Measurements from ENCODE around the gene FUZ.
"Not testable (repeated sequence)": the region's sequence is repeated elsewhere in the genome, so short reads cannot be mapped to it uniquely, and the experiment has no call there.

Gene FUZ

DNA sequence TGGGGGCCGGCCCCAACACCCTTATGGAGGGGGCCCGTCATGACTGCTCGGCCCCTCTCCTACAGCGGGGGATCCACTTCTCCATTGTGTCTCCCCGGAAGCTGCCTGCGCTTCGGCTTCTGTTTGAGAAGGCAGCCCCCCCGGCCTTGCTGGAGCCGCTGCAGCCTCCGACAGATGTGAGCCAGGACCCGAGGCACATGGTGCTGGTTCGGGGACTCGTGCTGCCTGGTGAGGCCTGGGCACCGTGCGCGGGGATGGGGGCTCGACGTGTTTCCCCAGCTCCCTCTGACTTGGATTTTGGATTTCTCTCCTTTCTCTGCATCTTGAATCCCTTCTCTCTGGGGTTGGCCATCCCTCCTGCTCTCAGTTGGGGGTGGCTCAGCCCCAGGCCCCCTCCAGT is 16.6 kb upstream of the FUZ start:
- no peak for DNase-seq

DNA sequence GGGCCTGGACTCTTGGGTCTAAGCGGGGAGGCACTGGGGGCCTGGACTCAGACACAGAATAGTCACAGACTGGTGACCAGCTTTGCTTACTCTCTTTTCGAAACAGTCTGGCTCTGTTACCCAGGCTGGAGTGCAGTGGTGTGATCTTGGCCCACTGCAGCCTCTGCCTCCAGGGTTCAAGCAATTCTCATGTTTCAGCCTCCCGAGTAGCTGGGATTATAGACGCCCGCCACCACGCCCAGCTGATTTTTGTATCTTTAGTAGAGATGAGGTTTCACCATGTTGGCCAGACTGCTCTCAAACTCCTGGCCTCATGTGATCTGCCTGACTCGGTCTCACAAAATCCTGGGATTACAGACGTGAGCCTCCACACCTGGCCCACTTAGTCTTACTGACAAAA is 16.1 kb upstream of the FUZ start:
- DNase-seq, result no peak

DNA sequence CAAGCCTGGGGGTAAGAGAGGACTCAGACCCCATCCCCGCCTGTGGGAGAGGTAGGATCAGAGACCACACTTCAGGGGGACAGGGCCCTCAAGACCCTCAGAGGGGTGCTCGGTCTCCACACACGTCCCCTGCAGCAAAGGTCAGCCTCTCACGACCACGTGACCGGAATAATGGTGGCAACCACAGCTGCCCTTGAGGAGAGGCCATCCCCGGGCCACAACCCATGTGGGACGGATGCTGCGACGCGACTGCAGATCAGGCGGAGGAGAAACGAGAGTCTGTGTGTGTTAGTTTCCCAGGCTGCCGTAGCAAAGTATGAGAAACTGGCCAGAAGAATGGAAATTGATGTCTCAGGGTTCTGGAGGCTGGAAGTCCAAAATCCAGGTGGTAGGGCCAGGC is 13.9 kb upstream of the FUZ start:
- DNase-seq, result no peak

DNA sequence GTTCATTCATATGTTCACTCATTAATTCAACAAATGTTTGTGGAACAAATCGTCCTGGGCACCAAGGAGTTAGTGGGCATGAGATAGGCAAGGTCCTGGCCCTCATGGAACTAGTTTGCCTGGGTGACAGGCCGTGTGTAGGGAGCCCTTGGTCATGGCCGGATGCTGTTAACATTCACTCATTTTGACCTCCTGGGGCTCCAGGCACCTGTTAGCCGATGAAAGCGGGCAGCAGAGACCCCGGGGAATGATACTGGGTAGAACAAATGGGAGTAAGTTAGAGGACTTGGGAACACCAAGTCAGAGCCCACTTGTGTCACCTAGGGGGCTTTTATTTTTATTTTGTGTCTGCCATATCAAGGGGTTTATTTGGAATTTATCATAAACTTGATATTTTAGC is 11.6 kb upstream of the FUZ start:
- DNase-seq, result no peak

DNA sequence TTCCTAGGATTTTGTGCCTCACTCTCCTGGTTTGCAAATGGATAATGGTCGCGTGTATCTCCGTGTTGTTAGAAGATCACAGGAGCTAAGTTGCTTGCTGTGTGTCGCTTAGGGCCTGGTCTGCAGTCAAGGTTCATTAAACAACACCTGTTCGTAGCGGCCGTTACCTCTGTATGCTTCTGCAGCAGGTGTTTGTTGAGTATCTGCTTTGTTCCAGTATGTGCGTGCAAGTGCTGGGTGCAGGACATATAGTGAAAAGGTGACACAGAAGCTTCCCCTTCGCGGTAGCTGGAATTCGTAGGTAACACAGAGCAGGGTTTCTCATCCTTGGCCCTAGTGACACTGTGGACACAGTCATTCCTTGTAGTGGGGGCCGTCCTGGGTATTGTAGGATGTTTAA is 10.4 kb upstream of the FUZ start:
- DNase-seq, result no peak

DNA sequence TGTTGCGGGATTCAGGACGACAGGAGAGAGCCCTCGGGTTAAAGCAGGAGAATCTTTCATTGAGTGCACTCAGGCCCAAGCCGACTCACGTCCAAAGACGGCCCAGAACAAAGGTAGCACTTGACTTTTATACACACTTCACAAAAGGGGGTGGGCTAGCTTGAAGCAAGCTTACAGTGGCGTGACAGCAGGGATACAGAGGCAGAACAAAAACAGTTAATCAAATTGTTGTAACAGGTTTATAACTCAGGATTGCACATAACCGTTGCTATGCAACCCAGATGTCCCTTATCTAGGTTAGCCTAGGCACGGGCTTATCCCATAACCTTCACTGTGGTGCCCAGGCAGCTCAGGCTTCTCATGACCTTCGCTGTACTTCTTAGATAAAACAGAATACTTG is 7.0 kb upstream of the FUZ start:
- DNase-seq, result no peak

DNA sequence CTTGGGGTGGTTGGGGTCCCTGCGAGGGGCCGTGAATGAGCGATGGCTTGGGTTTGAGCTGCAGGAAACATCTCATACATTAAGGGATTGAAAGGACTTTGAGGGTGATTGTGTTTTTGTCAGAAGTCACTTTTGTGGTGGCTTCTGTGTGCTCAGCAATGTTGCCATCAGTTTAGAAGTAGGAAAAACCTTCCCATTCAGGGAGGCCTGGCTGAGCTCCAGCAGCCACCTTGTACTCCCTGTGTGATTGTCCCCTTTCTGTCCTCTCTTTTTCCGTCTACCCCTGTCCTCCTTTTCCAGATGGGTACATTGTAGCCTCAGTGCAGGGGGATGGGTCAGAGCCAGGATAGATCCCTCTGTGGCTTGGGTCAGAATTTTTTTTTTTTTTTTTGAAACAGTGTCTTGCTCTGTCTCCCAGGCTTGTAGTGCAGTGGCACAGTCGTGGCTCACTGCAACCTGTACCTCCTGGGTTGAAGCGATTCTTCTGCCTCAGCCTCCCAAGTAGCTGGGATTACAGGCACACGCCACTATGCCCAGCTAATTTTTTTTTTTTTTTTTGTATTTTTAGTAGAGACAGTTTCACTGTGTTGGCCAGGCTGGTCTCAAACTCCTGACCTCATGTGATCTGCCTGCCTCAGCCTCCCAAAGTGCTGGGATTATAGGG is 6.5 kb upstream of the FUZ start:
- not testable (repeated sequence) for DNase-seq

DNA sequence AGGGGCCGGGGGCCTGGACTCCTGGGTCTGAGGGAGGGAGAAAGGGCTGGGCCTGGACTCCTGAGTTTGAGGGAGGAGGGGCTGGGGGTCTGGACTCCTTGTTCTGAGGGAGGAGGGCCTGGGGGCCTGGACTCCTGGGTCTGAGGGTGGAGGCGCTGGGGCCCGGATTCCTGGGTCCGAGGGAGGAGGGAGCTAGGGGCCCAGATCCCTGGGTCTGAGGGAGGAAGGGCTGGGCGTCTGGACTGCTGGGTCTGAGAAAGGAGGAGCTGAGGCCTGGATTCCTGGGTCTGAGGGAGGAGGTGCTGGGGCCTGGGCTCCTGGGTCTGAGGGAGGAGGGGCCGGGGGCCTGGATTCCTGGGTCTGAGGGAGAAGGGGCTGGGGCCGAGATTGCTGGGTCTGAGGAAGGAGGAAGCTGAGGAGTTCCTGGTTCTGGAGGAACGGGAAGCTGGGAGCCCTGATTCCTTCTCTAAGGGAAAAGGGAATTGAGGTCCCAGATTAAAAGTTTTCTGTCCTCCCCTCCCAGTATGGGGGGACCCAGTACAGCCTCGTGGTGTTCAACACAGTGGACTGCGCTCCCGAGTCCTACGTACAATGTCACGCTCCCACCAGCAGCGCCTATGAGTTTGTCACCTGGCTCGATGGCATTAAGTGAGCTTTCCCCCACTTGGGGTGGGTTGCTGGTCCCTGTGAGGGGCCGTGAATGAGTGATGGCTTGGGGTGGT is 5.7 kb upstream of the FUZ start:
- no peak for DNase-seq

DNA sequence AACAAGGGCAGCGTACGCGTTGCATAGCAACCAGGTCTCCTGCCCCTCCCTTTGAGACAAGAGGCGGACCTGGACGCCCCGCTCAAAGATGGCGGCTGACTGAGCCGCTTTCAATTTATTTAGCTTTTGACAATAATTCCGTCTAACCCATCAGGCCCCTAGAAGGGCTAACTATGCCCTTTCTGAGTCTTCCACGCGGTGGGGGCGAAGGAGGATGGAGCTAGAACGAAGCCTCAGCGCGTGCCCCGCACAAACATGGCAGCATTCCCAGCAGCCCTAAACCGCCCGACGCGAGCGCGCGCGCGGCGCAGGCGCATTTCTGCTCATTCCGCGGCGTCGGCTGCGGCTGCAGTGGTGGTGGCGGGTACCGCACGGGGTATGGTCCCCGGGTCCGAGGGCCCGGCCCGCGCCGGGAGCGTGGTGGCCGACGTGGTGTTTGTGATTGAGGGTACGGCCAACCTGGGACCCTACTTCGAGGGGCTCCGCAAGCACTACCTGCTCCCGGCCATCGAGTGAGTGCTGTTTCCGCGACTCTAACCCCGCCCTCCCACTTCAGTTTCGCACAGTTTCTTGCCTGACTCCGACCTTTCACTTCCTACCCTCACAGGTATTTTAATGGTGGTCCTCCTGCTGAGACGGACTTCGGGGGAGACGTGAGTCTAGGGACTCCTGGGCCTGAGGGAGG is 5.0 kb upstream of the FUZ start, which contains the start of gene MED25:
TSS of gene MED25 (plus strand) at position 326 of the 685 bp plus-strand sequence. CDS start at position 379, 53 bp downstream.
- peak; percentile 89 for DNase-seq

DNA sequence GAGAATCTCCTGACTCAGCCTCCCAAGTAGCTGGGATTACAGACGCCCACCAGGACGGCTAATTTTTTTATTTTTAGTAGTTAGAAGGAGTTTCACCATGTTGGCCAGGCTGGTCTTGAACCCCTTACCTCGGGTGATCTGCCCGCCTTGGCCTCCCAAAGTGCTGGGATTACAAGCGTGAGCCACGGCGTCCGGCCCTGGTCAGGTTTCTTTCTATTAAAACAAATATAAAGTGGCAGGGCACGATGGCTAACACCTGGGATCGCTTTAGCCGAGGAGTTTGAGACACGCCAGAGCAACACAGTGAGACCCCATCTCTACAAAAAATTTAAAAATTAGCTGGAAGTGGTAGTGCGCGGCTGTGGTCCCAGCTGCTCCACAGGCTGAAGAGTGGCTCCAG is 3.5 kb upstream of the FUZ start:
- DNase-seq, result no peak

DNA sequence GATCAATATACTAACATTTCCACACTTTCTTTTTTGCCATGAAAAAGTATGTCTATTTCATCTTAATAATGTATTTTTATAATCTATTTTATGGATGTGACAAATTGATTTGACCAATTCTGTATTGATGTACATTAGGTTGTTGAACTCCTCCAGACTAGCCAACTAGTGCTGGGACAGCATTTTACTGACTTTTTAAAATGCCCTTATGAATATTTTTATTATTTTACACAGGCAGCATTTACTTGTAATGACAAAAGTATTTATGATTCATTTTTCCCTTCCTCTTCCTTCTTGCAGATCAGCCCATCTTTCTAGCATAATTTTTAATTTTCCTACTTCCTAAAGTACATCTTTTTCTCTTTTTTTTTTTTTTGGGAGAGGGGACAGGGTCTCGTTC is 918 bp upstream of the FUZ start:
- DNase-seq, result peak; percentile 9

DNA sequence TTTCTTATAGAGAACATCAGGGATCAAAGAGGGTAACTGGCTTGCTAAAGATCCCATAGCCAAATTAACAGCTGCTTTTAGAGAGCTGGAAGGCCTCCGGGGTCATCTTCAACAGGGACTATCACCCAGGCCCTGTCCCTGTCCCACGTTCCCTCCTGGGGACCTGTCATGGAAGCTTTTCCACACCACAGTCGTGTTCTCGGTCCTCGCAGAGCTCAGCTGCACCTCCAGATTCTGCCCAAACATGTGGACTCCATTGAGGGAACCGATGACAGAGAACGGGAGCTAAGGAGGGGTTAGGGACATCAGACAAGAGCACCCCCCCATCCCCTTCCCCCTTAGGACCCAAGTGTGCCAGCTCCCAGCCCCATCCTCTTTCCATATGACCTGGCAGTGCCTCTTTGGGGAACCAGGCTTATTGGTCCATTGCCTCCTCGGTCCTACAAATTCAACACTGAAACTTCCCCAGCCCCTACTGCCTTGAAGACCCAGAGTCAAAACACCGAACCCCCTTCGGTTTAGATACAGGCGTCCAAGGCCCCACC is 568 bp downstream of the FUZ start:
- DNase-seq, result no peak

DNA sequence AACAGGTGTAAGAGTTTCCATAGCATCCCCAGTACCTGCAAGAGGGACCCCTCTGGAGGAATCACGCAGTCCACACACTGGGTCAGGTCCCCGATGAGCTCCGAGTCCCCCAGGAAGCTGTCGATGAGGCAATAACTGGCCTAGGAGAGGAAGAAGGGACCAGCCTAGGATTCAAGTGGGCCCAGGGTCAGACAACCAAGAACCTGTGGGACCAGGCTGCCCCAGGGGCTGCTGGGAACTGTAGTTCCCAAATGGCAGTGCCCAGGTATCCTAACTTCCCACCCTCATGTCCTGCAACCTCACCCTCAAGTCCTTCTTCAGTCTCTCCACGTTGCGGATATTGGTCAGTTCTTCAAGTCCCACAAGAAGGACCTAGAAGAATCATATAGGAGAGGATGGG is 1.8 kb downstream of the FUZ start:
- DNase-seq, result no peak

DNA sequence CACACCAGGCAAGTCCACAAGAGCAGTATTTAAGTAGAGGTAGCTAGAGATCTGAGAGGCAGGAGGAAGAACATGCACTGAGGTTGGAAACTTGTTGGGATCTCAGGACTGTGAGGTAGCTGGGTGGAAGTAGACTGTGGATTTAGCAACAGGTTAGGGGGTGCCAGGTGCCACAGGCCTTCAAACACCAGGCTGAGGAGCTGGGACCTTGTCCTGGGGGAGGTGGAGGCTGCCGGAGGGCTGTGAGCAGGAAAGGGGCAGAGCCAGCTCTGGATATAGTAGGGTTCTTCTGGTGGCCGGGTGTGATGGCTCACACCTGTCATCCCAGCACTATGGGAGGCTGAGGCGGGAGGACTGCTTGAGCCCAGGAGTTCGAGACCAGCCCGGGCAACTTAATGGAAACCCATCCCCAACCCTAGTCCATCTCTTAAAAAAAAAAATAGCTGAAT is 3.1 kb downstream of the FUZ start:
- DNase-seq, result no peak

DNA sequence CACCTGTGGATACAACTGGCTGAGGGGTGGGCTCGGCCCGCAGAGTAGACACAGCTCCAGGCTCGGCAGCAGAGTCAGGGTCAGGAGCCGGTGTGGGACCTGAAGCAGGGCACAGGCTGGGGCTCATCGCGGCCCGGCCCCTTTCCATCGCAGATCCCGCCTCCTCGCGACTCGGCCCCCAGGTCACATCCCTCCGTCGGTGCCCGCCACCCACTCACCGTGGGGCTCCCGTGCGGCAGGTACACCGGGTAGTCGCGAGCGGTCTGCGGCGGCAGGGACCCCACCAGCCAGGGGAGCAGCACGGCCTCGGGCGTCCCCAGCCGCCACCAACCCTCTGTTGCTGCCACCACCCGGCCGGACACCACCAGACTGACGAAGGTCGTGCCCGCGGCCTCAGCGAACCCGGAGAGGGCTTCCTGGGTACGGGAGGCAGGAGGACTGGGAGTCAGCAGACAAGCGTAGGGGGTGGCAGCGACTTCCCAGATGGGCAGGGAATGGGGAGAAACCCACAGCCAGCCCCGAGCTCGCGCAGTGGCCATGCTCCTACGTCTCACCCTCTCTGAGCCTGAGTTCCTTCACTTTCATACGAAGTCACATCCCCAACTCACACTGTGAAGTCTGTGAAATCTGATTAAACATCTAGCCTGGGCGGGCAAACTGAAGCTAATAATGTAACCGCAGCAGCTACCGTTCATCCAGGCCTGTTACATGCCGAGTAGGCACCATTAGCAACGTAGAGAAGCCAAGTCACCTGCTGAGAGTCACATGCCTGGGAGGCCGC is 3.7 kb downstream of the FUZ start:
- peak; percentile 51 for DNase-seq

DNA sequence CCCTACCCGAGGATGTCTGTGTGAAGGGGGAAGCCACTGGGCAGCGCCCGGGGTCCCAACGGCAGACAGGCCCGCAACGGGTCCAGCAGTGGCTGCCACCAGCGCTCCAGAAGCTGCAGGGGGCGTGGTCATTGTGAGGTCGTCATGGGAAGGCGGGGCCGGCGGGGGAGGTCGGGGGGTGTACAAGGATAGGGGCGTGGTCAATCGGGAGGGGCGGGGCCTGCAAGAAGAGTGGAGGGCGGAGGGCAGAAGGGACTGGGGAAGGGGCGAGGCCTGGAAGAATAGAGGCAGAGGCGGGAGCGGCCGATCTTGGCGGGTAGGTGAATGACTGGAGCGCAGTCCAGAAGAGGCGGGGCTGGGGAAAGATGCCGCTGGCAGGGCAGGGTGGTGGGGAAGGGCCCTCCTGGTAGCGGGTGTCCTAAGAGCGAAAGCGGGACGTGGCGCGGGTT is 4.4 kb downstream of the FUZ start:
- peak; percentile 86 for DNase-seq

DNA sequence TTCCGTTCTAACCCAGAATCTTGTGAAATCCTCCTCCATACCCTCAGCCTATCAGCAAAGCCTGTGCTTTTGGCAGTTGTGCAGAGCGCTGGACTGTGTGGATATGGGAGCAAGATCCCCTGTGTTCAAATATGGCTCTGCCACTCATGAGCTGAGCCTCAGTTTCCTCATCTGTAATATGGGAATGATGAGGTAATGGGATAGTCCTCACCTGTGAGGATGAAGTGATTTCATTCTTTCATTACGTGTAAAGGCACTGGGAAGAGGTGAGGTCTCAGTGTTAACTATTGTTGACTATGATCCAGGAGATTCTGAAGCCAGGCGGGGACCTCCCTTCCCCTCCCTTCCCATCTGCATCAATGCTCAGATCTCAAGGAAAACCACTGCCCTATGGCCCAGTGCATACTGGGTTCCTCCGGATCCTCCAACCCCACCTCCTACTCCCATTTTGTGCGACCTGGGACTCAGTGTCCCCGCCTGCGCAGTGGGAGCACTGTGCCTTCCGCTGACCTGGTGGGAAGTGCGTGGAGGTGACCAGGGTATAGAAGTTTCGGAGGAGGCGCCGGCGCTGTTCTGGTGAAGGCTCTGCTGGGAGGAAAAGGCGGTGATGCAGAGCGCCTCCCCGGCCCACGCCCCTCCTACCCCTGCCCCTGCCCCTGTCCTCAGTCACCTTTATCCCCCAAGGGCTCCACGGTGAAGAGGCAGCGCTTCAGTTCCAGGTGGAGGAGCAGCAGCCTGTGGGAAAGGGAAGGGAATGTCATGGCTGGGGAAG is 5.0 kb downstream of the FUZ start:
- DNase-seq, result no peak

DNA sequence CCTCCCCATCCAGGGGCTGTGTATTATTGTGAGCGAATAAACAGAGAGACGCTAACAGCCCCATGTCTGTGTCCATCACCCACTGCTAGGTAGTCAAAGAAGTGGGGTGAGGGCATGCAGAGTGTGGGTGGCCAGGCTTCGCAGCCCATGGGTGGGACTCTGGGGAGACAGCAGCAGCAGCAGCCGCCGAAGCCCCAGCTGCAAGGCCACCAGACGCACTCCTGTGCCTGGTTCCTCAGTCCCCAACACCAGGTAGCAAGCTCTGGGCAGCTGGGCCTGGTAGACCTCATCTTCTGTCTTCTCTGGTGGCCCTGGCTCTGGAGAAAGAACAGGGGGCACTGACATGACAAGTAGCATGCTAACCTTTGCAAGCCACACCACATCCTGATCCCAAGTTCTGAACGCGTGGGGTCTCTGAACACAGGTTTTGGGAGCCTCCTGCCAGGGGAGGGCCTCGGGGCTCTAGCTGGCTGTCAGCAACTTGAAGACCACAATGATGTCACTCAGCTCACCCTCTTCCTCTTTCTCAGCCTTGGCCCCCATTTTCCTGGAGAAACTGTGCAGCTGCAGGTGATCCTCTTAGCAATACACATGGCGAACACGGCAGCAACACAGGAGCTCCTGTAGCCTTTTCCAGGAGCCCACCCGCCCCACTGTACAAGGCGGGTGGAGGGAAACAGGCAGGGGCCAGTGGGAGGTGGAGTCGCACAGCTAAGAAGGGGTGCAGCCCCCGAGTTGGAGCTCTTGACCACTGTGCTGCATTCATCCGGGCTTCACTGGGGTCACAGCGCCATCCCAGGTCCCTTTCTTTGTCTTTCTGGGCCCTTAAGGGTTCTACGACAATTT is 5.8 kb downstream of the FUZ start:
- DNase-seq, result no peak

DNA sequence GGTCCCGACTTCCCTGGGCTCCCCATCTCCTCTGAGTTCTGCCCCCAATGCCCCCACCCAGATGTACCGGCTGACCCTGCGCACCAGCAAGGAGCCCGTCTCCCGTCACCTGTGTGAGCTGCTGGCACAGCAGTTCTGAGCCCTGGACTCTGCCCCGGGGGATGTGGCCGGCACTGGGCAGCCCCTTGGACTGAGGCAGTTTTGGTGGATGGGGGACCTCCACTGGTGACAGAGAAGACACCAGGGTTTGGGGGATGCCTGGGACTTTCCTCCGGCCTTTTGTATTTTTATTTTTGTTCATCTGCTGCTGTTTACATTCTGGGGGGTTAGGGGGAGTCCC is 6.5 kb downstream of the FUZ start:
- no peak for DNase-seq

DNA sequence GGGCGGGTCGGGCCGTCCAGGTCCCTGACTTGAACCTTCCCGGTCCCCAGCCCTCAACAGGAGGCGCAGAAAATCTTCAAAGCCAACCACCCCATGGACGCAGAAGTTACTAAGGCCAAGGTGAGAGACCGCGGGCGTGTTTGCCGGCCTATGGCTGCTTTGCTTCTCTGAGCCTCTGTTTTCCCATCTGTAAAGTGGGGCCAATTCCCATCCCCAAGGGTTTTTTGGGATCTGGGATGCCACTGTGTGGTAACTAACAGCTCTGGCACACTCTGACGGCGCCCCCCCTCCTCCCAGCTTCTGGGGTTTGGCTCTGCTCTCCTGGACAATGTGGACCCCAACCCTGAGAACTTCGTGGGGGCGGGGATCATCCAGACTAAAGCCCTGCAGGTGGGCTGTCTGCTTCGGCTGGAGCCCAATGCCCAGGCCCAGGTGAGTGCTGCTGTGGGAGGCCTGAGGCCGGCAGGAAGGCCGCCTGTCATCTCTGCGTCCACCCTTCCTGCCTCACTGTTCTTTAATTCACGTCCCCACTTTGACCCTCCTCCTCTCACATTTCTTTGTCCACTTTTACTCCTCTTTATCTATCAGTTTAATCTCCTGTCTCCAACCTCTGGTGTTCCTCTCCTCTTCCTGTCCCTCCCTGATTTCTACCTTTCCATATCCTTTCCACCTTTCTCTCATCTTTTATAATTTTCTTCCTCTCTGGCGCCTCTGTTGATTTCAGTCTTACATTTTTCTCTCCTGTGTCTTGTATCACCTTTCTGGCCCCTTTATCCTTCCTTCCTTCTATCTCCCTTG is 7.1 kb downstream of the FUZ start:
- no peak for DNase-seq

DNA sequence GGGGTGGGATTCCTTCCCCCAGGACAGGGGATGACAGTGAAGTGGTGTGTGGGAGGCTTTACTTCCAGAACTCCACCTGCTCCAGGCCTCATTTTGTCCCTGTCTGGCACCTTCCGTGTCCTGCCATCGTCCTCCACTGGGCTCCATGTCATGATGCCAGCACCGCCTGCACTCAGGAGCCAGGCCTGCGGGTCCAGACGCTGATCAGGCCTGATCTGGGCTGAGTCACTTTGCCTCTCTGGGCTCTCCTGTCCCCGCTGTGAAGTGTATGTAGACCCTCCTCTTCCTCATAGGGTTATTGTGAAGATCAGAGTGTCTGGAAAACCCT is 9.6 kb downstream of the FUZ start:
- no peak for DNase-seq

Measured in CD4-positive, alpha-beta T cell treated with Interleukin-4 for 4 hours (primary cell).